DND-41 (cell line): Measurements from ENCODE around the gene RSPH4A.

ENCODE experiments used
- CTCF ChIP-seq: IDR thresholded peaks from 2 replicates; pipeline ENCODE4 v1.5.1; 2012; ENCODE audit warnings: borderline replicate concordance, low read length, moderate library complexity, mild to moderate bottlenecking; ENCODE audit not compliant: poor library complexity, severe bottlenecking; ENCODE audit errors: extremely low read depth
- EZH2 ChIP-seq: IDR thresholded peaks from 3 replicates; pipeline ENCODE4 v1.6.1; 2012; ENCODE audit warnings: borderline replicate concordance, low read depth, mild to moderate bottlenecking, moderate library complexity, low read length, inconsistent platforms; ENCODE audit not compliant: severe bottlenecking

DNA sequence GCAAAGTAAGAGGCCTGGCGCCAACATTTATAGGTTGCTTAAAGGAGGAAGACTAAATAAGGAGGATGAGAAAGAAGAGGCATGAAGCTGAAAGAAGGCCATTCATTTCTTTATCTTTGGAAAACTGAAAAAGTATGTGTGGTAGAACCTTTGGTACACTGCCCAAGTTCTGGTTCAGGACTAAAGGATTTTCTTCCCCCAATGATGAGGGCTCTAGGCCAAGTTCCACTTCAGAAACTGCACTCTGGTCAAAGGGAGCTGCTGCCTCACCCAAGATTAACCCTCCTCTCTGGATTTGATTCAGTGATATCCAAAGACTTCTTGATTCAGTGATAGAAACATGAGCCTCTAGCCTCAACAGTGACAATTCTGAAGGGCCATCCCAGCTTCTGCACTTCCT is 59.7 kb downstream of the RSPH4A start:
- no peak for TF ChIP-seq CTCF
- TF ChIP-seq EZH2: no peak
